GM19463 (cell line): ENCODE data around the gene PCP2.
"Not testable (repeated sequence)": the region's sequence is repeated elsewhere in the genome, so short reads cannot be mapped to it uniquely, and the experiment has no call there.

ENCODE experiments used
- ATAC-seq: cut with Tn5 transposase; IDR thresholded peaks from one replicate; pipeline ENCODE4 v1.9.1; 2021; ENCODE audit warnings: mild to moderate bottlenecking, moderate library complexity; ENCODE audit not compliant: unreplicated experiment

The PCP2 gene

GRCh38 chr19:7662657-7663056 is 29.1 kb upstream of the PCP2 start:
- ATAC-seq = no peak

DNA sequence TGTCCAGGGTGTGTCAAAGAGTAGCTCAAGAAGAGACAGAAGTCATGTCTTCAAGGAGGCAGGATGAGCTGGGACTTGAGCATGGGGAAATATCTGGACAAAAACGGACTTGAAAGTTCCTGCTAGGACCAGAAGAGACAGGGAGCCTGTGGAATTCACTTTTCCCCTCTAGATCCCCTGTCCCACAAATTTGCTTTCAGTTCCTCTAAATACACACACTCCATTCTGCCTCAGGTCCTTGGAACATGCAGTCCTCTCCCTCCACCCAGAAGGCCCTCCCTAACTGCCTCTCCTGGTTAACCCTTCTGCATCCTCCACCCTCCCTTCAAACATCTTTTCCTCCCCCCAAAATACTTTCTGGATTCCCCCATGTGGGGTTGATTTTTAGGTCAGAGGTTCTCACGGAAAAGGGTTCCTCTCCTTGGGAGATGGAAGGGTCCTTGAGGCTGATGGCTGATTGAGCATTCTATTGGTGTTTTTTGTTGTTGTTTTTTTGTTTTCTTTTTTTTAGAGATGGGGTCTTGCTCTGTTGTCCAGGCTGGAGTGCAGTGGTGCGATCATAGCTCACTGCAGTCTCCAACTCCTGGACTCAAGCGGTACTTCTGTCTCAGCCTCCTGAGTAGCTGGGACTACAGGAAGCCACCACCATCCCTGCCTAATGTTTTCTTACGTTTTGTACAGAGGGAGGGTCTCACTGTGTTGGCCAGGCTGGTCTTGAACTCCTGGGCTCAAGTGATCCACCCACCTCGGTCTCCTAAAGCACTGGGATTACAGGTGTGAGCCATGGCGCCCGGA is 28.4 kb upstream of the PCP2 start:
- ATAC-seq = no peak

DNA sequence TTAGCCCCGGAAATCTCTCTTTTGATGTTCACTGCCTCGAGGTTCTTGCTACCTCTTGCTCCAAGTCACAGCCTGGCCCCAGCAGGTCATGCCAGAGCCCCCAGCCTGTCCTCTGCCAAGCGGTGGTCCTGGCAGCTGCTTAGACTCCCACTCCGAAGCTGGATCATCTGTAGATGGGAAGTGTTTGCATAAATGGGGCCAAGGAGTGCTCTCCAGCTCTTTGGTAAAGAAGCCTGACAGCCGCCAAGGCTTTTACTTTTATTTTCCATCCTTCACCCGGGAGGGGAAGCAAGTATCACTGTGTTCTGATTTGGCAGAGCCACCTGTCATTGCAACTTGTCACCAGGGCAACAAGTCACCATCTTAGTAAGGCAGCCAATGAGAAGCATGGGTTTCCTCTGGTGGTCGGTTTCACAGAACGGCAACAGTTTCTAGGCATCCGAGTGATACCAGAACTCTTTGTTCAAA is 24.7 kb upstream of the PCP2 start:
- no peak for ATAC-seq

GRCh38 chr19:7657131-7657751 is 23.7 kb upstream of the PCP2 start:
- ATAC-seq = no peak

GRCh38 chr19:7655581-7655980 is 22.1 kb upstream of the PCP2 start:
- ATAC-seq = no peak

GRCh38 chr19:7654401-7654800 is 20.9 kb upstream of the PCP2 start:
- no peak for ATAC-seq

DNA sequence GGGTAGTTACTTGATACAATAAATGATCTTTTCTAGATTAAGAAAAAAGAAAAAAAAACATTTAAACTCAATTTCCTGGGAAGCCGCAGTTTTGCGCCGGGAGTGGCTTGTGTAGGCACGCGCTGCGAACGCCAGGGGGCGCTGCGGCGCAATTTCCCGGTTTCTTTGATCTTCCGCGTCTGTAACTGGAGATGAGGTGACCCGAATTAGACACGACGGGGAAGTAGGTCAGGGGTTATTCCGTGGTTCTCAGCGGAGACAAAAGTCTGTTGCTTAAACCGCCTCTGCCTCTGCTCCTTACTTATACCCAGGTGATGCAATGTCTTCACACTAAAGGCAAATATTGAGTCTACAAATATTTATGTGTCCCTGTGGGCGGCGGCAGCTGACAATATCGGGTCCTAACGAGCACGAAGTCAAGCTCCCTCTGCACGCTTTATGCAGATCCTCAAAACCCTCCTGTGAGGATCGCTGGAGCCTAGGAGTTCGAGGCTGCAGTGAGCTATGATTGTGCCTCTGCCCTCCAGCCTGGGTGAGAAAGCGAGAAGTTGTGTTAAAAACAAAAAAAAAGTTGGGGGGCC is 18.6 kb upstream of the PCP2 start:
- ATAC-seq = no peak

- no peak for ATAC-seq
Measured at GRCh38 chr19:7650148-7650547, 16.6 kb upstream of the PCP2 start.

DNA sequence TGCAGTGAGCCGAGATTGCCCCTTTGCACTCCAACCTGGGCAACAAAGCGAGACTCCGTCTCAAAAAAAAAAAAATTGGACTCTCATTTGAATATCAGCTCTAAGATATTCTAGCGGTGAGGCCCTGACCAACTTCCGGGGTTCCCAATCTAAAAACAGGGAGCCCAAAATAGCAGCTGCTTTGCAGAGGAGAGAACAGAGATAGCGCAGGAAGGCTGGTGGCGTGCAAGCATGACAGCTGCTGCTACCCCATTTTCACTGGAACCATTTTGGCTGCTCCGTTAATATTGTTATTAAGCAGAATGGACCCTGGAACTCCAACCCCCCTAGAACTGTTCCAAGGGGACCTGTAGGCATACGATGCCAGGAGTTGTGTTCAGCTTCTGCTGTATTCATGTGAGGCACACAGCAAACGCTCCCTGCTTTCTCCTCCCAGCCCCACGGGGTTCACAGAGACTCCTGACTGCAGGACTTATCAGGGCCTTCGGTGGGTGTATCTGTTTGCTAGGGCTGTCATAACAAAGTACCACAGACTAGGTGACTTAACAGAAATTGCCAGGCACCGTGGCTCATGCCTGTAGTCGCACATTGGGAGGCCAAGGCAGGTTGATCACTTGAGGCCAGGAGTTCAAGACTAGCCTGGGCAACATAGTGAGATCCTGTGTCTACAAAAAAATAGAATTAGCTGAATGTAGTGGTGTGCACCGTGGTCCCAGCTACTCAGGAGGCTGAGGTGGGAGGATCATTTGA is 14.9 kb upstream of the PCP2 start:
- ATAC-seq = no peak

DNA sequence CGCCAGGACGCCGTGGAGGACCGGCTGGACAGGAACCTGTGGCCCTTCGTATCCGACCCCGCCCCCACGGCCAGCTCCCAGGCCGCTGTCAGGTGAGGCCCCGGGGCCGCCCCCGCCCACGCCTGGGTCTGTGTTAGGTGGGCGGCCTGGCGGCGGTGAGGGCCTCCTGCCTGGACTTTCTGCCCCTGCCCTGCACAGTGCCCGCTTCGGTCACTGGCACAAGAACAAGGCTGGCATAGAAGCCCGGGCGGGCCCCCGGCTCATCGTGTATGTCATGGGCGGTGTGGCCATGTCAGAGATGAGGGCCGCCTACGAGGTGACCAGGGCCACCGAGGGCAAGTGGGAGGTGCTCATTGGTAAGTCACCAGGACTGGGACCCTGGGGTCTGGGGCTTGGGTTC is 13.6 kb upstream of the PCP2 start:
- ATAC-seq = no peak

- no peak for ATAC-seq
Measured at GRCh38 chr19:7646426-7646700, 12.8 kb upstream of the PCP2 start.

- ATAC-seq = no peak
Measured at GRCh38 chr19:7645656-7646425, 12.3 kb upstream of the PCP2 start.

- no peak for ATAC-seq
Measured at GRCh38 chr19:7645163-7645562, 11.6 kb upstream of the PCP2 start.

DNA sequence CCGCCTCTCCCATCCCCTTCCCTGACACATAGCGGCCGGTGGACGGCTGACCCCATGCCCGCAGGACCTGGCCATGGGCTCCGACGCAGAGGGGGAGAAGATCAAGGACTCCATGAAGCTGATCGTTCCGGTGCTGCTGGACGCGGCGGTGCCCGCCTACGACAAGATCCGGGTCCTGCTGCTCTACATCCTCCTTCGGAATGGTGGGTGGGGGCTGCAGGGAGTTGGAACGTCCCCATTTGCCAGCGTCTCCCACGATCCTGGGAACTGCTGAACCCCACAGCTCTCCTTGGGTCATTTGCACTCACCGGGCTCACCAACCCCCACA is 11.0 kb upstream of the PCP2 start:
- ATAC-seq = no peak

DNA sequence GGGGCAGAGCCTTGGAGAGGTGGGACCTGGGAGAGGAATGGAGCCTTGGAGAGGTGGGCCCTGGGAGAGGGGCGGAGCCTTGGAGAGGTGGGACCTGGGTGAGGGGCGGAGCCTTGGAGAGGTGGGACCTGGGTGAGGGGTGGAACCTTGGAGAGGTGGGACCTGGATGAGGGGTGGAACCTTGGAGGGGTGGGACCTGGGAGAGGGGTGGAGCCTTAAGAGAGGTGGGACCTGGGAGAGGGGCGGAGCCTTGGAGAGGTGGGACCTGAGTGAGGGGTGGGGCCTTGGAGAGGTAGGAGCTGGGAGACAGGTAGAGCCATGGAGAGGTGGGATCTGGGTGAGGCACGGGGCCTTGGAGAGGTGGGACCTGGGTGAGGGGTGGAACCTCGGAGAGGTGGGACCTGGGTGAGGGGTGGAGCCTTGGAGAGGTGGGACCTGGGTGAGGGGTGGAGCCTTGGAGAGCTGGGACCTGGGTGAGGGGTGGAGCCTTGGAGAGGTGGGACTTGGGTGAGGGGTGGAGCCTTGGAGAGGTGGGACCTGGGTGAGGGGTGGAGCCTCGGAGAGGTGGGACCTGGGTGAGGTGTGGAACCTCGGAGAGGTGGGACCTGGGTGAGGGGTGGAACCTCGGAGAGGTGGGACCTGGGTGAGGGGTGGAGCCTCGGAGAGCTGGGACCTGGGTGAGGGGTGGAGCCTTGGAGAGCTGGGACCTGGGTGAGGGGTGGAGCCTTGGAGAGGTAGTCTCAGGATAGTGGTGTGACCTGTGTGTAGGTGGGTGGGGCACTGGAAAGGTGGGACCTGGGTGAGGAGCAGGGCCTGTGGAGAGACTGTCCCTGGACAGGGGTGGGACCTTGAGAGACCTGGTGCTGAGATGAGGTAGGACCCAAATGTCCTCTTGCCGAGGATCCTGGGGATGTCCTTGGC is 10.4 kb upstream of the PCP2 start:
- not testable (repeated sequence) for ATAC-seq

- ATAC-seq = no peak
Measured at GRCh38 chr19:7643031-7643415, 9.5 kb upstream of the PCP2 start.

- ATAC-seq = no peak
Measured at GRCh38 chr19:7642295-7643030, 8.9 kb upstream of the PCP2 start.

DNA sequence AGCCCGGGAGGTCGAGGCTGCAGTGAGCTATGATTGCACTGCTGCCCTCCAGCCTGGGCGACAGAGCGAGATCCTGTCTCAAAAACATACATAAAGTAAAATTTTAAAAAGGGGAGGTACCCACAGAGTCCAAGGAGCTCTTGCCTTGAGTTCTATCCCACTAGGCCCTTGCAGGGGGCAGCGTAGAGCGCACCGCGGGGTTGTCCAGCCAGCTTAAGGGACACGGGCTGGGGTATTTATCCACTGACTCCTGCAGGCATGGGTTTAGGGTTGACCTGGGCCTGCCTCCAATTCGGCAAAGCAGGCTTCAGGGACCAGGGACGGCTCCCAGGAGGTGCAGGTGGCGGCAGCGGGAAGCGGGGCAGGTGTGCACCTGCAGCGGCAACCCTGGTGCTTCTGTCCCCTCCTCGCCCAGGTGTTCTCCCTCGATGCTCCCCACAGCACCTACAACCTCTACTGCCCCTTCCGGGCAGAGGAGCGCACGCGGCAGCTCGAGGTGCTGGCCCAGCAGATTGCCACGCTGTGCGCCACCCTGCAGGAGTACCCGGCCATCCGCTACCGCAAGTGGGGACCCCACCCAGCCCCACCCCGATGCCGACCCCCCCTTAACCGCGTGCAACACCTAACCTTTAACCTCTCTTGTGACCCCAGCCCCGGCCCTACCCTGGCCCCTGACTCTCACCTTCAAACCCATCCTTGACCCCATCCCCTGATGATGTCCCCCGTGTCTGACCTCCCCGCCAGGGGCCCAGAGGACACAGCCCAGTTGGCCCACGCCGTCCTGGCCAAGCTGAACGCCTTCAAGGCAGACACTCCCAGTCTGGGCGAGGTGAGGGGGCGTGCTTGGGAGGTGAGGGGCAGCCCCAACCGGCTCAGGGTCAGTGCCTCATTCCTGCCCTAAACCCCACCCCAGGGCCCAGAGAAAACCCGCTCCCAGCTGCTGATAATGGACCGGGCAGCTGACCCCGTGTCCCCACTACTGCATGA is 8.1 kb upstream of the PCP2 start:
- no peak for ATAC-seq
